SK-N-MC (cell line): ENCODE results near the gene GBE1.

ENCODE experiments used
- EZH2 ChIP-seq: fragments of 200-600 bp; sonication (generic); IDR thresholded peaks from one replicate; pipeline ENCODE4 v1.6.1; 2017; ENCODE audit warnings: antibody characterized with exemption
- FOXP2 ChIP-seq: optimal IDR thresholded peaks from 2 replicates; pipeline ENCODE3; 2011; ENCODE audit warnings: mild to moderate bottlenecking, moderate library complexity; ENCODE audit not compliant: insufficient read depth; ENCODE audit errors: extremely low read length, control extremely low read depth
- POLR2AphosphoS5 ChIP-seq: IDR thresholded peaks from 2 replicates; pipeline ENCODE4 v1.6.1; 2012; ENCODE audit warnings: mild to moderate bottlenecking, low read depth, low read length, borderline replicate concordance

- TF ChIP-seq EZH2 = no peak
- no peak for TF ChIP-seq POLR2AphosphoS5
- TF ChIP-seq FOXP2 = no peak
Observed at GRCh38 chr3:81465510-81466200, 295.8 kb downstream of the GBE1 start.
